ENCODE measurements around the gene PRKCI.
A peak's percentile ranks its signal among the peaks of the same experiment; 100 is the strongest.
"Not testable (repeated sequence)": the region's sequence is repeated elsewhere in the genome, so short reads cannot be mapped to it uniquely, and the experiment has no call there.

The PRKCI gene

DNA sequence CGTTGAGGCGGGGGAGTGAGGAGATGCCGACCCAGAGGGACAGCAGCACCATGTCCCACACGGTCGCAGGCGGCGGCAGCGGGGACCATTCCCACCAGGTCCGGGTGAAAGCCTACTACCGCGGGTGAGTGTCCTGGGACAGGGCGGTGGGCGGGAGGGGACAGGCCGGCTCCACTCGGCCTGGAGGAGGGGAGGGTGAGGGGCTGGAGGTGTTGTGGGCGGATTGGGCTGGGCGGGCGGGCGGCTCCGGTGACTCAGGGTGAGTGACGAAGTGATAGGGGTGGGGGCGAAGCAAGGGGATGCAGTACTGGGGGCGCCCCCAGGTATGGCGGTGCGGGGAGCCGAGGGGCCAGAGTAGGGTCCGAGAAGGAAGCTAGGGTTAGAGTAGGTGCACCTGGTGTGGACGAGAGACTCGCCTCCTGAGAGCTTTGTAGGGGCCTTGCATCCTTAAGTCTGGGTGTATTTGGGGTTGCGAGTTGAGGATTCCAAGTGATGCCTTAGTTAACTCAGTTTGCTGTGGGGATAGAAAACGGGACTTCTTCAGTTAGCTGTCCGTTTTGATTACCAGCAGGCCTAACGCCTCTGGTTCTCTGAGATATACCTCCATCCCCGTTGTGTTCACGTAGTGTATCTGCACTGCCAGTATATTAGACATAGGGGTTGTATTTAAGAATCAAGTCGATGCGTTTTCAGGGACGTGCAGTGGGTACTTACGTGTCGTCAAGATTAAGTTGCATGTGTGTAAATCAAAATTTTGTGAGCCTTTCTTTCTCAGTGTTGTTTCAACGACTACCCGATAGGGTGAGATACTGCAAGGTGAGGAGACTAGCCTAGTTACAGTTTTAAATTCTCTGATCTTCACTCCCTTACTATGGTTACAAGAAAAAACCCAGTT is 670 bp downstream of the PRKCI start:
- peak; percentile 36 for DNase-seq (ENCODE audit: low read depth)

- DNase-seq (ENCODE audit: low read depth), result no peak
These were observed 2.9 kb downstream of the PRKCI start for GRCh38 chr3:170225166-170225565.

GRCh38 chr3:170226426-170226960 is 4.3 kb downstream of the PRKCI start:
- DNase-seq (ENCODE audit: low read depth), result peak; percentile 52

GRCh38 chr3:170228093-170228766 is 6.0 kb downstream of the PRKCI start:
- DNase-seq (ENCODE audit: low read depth), result peak; percentile 64

DNA sequence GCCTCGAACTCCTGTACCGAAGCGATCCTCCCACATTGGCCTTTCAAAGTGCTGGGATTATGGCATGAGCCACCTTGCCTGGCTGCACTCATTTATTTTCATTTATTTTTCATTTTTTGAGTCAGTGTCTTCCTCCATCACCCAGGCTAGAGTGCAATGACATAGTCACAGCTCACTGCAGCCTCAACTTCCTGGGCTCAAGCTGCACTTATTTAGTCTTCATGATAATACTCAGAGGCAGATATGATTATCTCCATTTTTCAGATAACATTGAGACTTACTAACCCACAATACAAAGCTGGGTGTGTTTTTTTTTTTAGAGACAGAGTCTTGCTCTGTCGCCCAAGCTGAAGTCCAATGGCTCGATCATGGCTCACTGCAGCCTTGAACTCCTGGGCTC is 10.0 kb downstream of the PRKCI start:
- DNase-seq (ENCODE audit: low read depth), result no peak

DNA sequence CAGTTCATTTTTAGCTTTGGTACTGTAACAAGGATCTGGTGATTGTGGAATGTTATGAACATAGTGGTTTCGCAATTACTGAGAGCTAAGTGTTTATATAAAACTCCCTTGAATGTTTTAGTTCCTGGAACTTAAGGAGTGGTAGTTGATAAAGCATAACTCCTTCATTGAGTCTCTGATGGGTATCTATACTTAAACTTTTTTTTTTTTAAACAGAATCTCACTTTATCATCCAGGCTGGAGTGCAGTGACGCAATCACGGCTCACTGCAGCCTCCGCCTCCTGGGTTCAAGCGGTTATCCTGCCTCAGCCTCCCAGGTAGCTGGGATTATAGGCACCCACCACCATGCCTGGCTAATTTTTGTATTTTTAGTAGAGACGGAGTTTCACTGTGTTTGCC is 11.3 kb downstream of the PRKCI start:
- DNase-seq (ENCODE audit: low read depth), result peak; percentile 87

DNA sequence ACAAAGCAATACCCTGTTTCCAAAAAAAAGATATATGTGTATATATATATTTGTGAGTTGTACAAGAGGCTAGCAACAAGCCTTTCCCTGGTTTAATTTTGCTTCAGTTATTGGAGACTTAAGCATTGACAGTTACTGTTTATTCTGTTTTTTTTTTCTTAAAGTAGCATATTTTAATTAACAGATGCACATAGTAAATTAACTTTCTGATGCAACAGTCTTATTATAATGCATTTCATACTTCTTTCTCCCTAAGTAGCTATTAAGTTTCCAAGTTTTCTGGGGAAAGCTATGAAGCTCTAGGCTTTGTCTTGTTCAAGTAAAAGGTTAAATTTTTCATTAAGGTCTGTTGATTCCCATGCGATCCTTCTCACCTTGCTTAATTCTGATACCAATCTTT is 17.9 kb downstream of the PRKCI start:
- DNase-seq (ENCODE audit: low read depth), result no peak

GRCh38 chr3:170240671-170241070 is 18.4 kb downstream of the PRKCI start:
- DNase-seq (ENCODE audit: low read depth), result no peak

GRCh38 chr3:170244576-170244975 is 22.4 kb downstream of the PRKCI start:
- no peak for DNase-seq (ENCODE audit: low read depth)

GRCh38 chr3:170247875-170248274 is 25.7 kb downstream of the PRKCI start:
- no peak for DNase-seq (ENCODE audit: low read depth)

DNA sequence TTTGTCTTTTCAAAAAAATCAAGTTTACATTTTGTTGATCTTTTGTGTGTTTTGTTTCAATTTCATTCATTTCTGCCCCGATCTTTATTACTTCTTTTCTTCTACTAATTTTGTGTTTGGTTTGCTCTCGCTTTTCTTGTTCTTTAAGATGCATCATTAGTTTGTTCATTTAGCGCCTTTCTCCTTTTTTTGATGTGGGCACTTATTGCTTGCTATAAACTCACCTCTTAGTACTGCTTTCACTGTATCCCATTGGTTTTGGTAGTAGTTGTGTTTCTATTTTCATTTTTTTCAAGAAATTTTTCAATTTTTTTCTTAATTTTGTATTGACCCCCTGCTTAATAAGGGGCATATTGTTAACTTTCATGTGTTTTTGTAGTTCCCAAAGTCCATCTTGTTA is 34.4 kb downstream of the PRKCI start:
- DNase-seq (ENCODE audit: low read depth), result no peak

GRCh38 chr3:170257145-170257544 is 34.9 kb downstream of the PRKCI start:
- no peak for DNase-seq (ENCODE audit: low read depth)

DNA sequence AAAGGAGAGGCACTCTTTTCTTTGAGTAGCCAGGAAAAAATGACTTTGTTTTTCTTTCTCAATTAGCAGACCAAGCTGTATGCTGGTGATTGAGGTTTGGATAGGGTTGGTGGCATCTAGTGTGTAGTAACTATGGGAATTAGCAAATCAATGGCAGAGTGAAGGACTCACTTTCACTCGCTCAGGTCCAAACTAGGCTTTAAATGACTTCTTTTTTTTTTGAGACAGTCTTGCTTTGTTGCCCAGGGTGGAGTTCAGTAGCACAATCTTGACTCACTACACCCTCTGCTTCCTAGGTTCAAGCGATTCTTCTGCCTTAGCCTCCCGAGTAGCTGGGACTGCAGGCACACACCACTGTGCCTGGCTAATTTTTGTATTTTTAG is 35.9 kb downstream of the PRKCI start:
- DNase-seq (ENCODE audit: low read depth), result no peak

GRCh38 chr3:170259907-170260306 is 37.7 kb downstream of the PRKCI start:
- DNase-seq (ENCODE audit: low read depth), result no peak

DNA sequence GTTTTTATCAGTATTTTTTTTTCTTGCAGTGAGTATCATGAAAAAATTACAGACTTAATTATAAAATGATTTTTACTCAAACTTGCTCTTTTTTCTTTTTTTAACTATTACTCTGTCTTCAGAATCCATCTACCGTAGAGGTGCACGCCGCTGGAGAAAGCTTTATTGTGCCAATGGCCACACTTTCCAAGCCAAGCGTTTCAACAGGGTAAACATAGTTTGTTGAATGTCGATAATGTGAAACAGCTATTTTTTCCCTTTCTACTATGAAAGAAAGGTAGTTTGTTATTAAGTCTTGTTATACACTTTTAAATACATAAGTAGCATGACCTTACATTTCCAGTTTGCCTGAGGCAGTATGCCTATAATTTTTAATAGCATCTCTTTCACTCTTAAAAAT is 45.6 kb downstream of the PRKCI start:
- no peak for DNase-seq (ENCODE audit: low read depth)

DNA sequence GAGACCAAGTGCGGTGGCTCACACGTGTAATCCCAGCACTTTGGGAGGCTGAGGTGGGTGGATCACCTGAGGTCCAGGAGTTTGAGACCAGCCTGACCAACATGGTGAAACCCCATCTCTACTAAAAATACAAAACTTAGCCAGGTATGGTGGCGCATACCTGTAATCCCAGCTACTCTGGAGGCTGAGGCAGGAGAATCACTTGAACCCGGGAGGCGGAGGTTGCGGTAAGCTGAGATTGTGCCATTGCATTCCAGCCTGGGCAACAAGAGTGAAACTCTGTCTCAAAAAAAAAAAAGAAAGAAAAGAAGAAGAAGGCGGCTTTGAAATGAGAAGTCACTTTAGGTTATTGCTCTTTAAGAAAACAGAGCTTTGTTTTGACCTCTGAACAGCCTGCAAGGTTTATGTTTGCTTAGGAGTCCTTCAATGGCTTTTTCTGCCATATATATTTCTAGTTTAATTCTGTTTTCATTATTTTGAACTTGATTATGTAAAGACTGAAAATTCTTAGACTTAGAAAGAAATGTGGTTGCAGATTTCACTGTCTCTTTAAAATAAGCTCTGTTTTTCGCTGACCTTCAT is 47.5 kb downstream of the PRKCI start:
- DNase-seq (ENCODE audit: low read depth), result not testable (repeated sequence)

DNA sequence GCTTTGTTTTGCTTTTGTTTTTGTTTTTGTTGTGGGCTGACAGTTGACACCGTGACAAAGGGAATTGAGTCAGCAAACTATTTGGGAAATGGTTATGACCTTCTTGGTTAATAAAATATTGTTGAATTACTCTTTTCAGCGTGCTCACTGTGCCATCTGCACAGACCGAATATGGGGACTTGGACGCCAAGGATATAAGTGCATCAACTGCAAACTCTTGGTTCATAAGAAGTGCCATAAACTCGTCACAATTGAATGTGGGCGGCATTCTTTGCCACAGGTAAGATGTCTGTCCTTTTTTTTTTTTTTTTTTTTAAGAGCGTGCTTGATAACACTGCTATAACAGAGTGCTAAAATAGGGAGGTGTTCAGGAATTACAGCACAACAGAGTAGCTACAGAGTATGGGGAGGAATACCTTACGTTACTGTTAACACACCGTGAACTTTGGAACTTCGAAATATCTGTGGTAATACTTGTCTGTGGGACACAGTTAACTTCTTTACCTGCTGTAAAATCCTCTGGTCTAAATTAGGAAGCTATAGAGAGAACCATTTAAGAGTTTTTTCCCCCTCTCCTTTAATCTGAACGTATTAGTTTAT is 48.2 kb downstream of the PRKCI start:
- DNase-seq (ENCODE audit: low read depth), result no peak

DNA sequence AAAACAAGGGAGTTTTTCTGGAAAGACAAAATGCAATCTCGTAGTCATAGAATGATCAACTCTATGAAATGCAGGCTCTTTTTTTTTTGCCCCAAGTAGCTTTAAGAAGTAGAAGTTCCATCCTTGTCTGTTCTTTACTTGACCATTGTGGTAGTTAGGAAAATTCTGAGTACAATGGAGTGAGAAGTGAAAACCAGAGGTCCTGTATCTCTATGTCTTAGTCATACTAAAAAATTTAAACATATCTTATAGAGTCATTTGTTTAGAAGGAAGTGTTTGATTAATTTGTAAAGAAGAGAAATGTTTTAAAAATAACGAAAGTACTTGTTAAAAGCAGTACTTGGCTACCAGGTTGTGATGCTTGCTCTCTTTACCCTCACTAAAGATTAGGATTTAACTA is 52.4 kb downstream of the PRKCI start:
- DNase-seq (ENCODE audit: low read depth), result no peak

GRCh38 chr3:170275832-170276231 is 53.6 kb downstream of the PRKCI start:
- DNase-seq (ENCODE audit: low read depth), result no peak

DNA sequence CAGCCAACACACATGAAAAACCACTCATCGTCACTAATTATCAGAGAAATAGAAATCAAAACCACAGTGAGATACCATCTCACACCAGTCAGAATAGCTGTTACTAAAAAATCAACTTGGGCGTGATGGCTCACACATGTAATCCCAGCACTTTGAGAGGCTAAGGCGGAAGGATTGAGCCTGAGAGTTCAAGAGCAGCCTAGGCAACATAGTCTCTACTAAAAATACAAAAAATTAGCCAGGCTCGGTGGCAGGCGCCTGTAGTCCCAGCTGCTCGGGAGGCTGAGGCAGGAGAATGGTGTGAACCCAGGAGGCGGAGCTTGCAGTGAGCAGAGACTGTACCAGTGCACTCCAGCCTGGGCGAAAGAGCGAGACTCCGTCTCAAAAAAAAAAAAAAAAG is 55.1 kb downstream of the PRKCI start:
- DNase-seq (ENCODE audit: low read depth), result not testable (repeated sequence)

GRCh38 chr3:170277833-170278580 is 55.8 kb downstream of the PRKCI start:
- DNase-seq (ENCODE audit: low read depth), result peak; percentile 8

DNA sequence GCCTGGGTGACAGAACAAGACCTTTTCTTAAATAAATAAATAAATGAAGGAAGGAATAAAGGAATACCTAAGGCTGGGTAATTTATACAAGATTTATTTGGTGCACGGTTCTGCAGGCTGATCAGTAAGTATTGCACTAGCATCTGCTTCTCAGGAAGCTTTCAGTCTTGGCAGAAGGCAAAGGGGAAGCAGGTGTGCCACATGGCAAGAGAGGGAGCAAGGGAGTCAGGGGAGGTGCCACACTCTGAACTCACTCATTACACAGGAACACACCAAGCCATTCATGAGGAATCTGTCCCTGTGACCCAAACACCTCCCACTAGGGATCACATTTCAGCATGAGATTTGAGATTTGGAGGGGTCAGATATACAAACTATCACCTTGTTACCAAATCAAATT is 56.4 kb downstream of the PRKCI start:
- no peak for DNase-seq (ENCODE audit: low read depth)

Data from EH (cell line).